ENCODE results near the gene PPP1R12B.

DNA sequence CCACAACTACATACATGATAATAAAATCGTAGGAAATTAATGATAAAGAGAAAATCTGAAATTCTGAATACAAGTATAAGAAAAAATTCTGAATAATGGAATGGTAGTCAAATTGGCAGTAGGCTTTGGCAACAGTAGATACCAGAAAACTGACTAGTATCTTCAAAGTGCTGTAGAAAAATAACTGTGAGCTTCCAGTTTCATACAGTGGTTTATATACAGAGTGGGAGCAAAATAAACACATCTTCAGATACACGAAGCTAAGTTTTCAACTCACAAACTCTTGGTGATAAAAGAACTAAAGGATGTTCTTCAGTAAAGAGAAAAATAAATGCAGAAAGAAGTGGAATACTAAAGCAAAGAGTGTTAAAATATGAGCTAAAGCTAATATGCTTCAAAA lies 173.4 kb downstream of the PPP1R12B start:
- TF ChIP-seq, protein P1, sequence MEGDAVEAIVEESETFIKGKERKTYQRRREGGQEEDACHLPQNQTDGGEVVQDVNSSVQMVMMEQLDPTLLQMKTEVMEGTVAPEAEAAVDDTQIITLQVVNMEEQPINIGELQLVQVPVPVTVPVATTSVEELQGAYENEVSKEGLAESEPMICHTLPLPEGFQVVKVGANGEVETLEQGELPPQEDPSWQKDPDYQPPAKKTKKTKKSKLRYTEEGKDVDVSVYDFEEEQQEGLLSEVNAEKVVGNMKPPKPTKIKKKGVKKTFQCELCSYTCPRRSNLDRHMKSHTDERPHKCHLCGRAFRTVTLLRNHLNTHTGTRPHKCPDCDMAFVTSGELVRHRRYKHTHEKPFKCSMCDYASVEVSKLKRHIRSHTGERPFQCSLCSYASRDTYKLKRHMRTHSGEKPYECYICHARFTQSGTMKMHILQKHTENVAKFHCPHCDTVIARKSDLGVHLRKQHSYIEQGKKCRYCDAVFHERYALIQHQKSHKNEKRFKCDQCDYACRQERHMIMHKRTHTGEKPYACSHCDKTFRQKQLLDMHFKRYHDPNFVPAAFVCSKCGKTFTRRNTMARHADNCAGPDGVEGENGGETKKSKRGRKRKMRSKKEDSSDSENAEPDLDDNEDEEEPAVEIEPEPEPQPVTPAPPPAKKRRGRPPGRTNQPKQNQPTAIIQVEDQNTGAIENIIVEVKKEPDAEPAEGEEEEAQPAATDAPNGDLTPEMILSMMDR (conservative IDR thresholded peaks at IDR 0.05; ENCODE audit: low read length): no peak
- TF ChIP-seq EZH2phosphoT487 (IDR thresholded peaks at IDR 0.05; ENCODE audit: borderline replicate concordance, low read depth, low read length): no peak

All from OCI-LY7 (cell line).